Measurements from ENCODE around the gene DLG5.

DNA sequence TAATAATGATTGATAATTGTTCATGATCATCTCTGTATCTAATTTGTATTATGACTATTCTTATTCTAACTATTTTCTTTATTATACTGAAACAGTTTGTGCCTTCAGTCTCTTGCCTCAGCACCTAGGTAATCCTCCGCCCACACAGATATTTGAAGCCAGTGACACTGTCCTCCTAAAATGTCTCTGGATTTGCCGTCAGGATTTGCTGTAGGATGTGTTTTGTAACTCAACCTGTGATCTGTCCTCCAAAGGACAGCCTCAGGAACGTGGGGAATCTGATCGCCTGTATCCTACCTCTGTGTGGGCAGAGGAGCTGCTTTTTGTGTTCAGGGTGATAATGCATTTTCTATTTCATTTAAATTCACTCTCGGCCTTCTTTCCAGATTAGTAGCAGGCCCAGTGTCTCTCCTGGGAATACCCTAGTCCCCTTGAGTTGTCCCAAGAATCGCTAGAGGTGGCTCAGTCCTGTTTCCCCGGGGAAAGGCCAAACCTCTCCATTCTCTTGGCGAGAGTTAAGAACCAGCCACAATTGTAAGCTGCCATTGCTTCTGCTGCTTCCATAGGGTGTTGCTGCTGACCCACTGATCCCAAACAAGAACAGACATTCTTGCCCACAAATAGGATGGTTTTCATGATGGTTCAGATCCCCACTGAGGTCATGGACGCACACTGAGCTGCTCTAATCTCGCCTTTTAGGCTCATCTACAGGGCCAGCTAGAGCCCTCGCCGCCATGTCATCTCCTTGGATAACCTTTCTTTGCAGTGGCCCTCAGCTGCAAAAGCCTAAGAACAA is 152.7 kb downstream of the DLG5 start:
- TF ChIP-seq POLR2AphosphoS5 (IDR thresholded peaks at IDR 0.05; ENCODE audit: low read depth, low read length): no peak
- TF ChIP-seq, protein P1, sequence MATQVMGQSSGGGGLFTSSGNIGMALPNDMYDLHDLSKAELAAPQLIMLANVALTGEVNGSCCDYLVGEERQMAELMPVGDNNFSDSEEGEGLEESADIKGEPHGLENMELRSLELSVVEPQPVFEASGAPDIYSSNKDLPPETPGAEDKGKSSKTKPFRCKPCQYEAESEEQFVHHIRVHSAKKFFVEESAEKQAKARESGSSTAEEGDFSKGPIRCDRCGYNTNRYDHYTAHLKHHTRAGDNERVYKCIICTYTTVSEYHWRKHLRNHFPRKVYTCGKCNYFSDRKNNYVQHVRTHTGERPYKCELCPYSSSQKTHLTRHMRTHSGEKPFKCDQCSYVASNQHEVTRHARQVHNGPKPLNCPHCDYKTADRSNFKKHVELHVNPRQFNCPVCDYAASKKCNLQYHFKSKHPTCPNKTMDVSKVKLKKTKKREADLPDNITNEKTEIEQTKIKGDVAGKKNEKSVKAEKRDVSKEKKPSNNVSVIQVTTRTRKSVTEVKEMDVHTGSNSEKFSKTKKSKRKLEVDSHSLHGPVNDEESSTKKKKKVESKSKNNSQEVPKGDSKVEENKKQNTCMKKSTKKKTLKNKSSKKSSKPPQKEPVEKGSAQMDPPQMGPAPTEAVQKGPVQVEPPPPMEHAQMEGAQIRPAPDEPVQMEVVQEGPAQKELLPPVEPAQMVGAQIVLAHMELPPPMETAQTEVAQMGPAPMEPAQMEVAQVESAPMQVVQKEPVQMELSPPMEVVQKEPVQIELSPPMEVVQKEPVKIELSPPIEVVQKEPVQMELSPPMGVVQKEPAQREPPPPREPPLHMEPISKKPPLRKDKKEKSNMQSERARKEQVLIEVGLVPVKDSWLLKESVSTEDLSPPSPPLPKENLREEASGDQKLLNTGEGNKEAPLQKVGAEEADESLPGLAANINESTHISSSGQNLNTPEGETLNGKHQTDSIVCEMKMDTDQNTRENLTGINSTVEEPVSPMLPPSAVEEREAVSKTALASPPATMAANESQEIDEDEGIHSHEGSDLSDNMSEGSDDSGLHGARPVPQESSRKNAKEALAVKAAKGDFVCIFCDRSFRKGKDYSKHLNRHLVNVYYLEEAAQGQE (IDR thresholded peaks at IDR 0.05; ENCODE audit: insufficient read depth in 1 of 2, low read depth in 2 of 2, low read length in 2 of 2): no peak
- TF ChIP-seq TAF1 (IDR thresholded peaks at IDR 0.05; ENCODE audit: borderline replicate concordance, insufficient read depth, low read length): no peak
- no peak for TF ChIP-seq SIN3A (IDR thresholded peaks at IDR 0.05; ENCODE audit: borderline replicate concordance, insufficient read depth, low read length)
- no peak for TF ChIP-seq FOXP2 (optimal IDR thresholded peaks at IDR 0.05; ENCODE audit: borderline replicate concordance, extremely low read depth, extremely low read length, insufficient read depth)

Data from PFSK-1 (cell line).